T-cell (primary cell): Measurements from ENCODE around the gene SPEM1. TPM values are rescaled to one million over a fixed set of nuclear protein-coding genes. Genes with fewer than 3 reads are reported as not detected.

ENCODE experiments used
- ATAC-seq, 4 experiments: fragments of 200-7000 bp in 3 of 4; fragments of 150-1000 bp in 1 of 4; cut with Tn5 transposase; replicated peaks in 1 of 4; 1 replicate in 3 of 4; 2 replicates in 1 of 4; pipeline ENCODE4 v1.10.0; 2021; ENCODE audit warnings: moderate library complexity in 3 of 4, mild to moderate bottlenecking in 2 of 4, moderate number of reproducible peaks in 1 of 4
- CTCF ChIA-PET, 2 donors: fragments of 300-600 bp; sonication (Branson Sonifier 250); formaldehyde crosslinking; loops; one replicate each; lab custom pipeline; 2022; ENCODE audit warnings: antibody characterized with exemption in 2 of 2; lab: Charles Lee
- POLR2A ChIA-PET, 2 donors: fragments of 300-600 bp; sonication (Branson Sonifier 250); formaldehyde crosslinking; loops; one replicate each; lab custom pipeline; 2022; ENCODE audit warnings: antibody characterized with exemption in 2 of 2; lab: Charles Lee
- DNase-seq, 35 experiments: peaks; one replicate each; pipeline versions ENCODE4 v3.0.0 to v3.0.0-alpha.2; 2013 to 2023
- H3K27ac ChIP-seq: one replicate; pipeline ENCODE4 v1.5.1; 2013; ENCODE audit warnings: low read length
- H3K27me3 ChIP-seq, 2 experiments: replicated peaks in 1 of 2; 1 replicate in 1 of 2; 2 replicates in 1 of 2; pipeline versions ENCODE4 v1.6.1 to v1.7.0; 2013; ENCODE audit warnings: low read length in 1 of 2, mixed read lengths in 1 of 2; ENCODE audit not compliant: control insufficient read depth in 2 of 2, insufficient read depth in 2 of 2; ENCODE audit errors: extremely low read depth in 1 of 2
- H3K36me3 ChIP-seq, 2 donors: 1 replicate in 1 of 2; 2 replicates in 1 of 2; pipeline versions ENCODE4 v1.6.1 to v1.7.0; 2013; ENCODE audit warnings: low read length in 1 of 2; ENCODE audit not compliant: control insufficient read depth in 2 of 2, insufficient read depth in 1 of 2; ENCODE audit errors: extremely low read depth in 1 of 2
- H3K4me1 ChIP-seq, 2 experiments: 1 replicate in 1 of 2; 2 replicates in 1 of 2; pipeline versions ENCODE4 v1.6.1 to v1.7.0; 2013; ENCODE audit warnings: low read length in 2 of 2, mixed read lengths in 1 of 2; ENCODE audit not compliant: insufficient read depth in 2 of 2, control insufficient read depth in 1 of 2; ENCODE audit errors: extremely low read depth in 1 of 2
- H3K4me3 ChIP-seq, 2 donors: 1 replicate in 1 of 2; 2 replicates in 1 of 2; pipeline versions ENCODE4 v1.5.1 to v1.7.0; 2013; ENCODE audit warnings: mild to moderate bottlenecking in 2 of 2, low read length in 1 of 2, moderate library complexity in 1 of 2; ENCODE audit not compliant: control insufficient read depth in 1 of 2; ENCODE audit errors: extremely low read depth in 1 of 2
- H3K9me3 ChIP-seq: 2 replicates; pipeline ENCODE4 v1.7.0; 2013
- H3K27ac Mint-ChIP-seq, 2 donors: one replicate each; pipeline ENCODE4 v1.8.0; 2020 to 2021; ENCODE audit warnings: mild to moderate bottlenecking in 2 of 2, mixed read lengths in 2 of 2
- H3K27me3 Mint-ChIP-seq, 2 donors: one replicate each; pipeline ENCODE4 v1.8.0; 2021 to 2022; ENCODE audit warnings: mixed read lengths in 2 of 2
- H3K36me3 Mint-ChIP-seq: one replicate; pipeline ENCODE4 v1.8.0; 2021; ENCODE audit warnings: mixed read lengths
- H3K4me1 Mint-ChIP-seq, 3 donors: one replicate each; pipeline ENCODE4 v1.8.0; 2020 to 2022; ENCODE audit warnings: mixed read lengths in 3 of 3, mild to moderate bottlenecking in 1 of 3
- H3K4me3 Mint-ChIP-seq, 3 donors: one replicate each; pipeline ENCODE4 v1.8.0; 2020 to 2022; ENCODE audit warnings: mild to moderate bottlenecking in 3 of 3, mixed read lengths in 3 of 3, moderate library complexity in 3 of 3
- H3K9me3 Mint-ChIP-seq, 3 donors: one replicate each; pipeline ENCODE4 v1.8.0; 2020 to 2022; ENCODE audit warnings: mixed read lengths in 3 of 3
- whole genome bisulfite sequencing: methylation state at CpG from one replicate; pipeline ENCODE4 v1.1.5; 2013; ENCODE audit warnings: missing lambda C conversion rate; ENCODE audit not compliant: insufficient coverage; 5-methylcytosine and 5-hydroxymethylcytosine counted together
- total RNA-seq, 35 experiments: library from RNA in 6 of 35; stranded (reverse) in 6 of 35; fragments of 120-200 nt in 1 of 35; gene quantifications; one replicate each; pipeline versions ENCODE4 v1.2.1 to v1.2.4 and lab custom pipeline; 2013 to 2026

The SPEM1 gene
- total RNA-seq, 5 donors from 2014 or later (not counting 1 experiment from before 2014, with no cell fraction given): not detected

DNA sequence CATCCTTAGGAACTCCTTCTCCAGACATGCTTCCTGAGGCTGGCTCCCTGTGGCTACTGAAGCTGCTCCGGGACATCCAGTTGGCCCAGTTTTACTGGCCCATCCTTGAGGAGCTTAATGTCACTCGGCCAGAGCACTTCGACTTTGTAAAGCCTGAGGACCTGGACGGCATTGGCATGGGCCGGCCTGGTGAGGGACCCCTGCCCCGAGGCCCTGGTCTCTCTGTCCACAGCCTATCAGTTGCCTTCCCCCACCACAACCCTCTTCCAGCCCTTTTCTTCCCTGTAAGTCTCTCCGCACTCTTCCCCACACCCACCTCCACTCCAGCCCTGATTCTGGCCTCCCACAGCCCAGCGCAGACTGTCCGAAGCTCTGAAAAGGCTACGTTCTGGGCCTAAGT is 37.2 kb upstream of the SPEM1 start:
- Mint-ChIP-seq H3K9me3 (peaks cover 0 to 5% (median 4%) of the 10 kb centered on the region in 3 donors), H3K27ac (no peak overlapping the region), H3K36me3 (peaks cover 3% of the 10 kb centered on the region), H3K27me3 (peaks cover 30 to 33% of the 10 kb centered on the region in 2 donors), H3K4me3 (peak overlapping the region; percentile 45 to 69 (median 51)), H3K4me1 (peaks cover 13 to 21% (median 17%) of the 10 kb centered on the region in 3 donors)
- Histone ChIP-seq H3K27me3 (peaks cover 3 to 45% of the 10 kb centered on the region in 2 experiments), H3K27ac (no peak overlapping the region), H3K36me3 (peaks cover 3 to 7% of the 10 kb centered on the region in 2 donors), H3K4me1 (peaks cover 0 to 24% of the 10 kb centered on the region in 2 experiments), H3K9me3 (no peaks in the 10 kb centered on the region), H3K4me3 (no peak overlapping the region)
- DNase-seq: no peak
- POLR2A ChIA-PET: interaction anchor here in 1 of 2 donors (0.5 kb wide), 1 partner anchor 30 kb away, joined by 4 read pairs; no protein-coding TSS in a partner anchor
- WGBS: 94% methylated on average over 7 of the region's 10 CpGs
- ATAC-seq: no peak
- CTCF ChIA-PET: interaction anchor here in 1 of 2 donors (1.8 kb wide), 1 partner anchor 54 kb away, joined by 5 read pairs; no protein-coding TSS in a partner anchor

DNA sequence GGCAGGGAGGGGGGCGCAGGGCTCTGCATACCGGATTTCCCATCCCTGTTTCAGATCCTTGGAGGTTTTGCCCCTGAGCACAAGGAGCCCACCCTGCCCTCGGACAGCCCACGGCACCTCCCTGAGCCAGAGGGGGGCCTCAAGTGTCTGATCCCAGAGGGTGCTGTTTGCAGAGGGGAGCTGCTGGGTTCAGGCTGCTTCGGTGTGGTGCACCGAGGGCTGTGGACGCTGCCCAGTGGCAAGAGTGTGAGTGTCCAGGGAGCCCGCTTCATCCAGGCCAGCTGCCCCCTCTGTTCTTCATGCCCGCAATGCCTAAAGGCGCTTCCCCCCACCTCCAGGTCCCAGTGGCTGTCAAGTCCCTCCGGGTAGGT is 36.8 kb upstream of the SPEM1 start:
- peaks cover 13 to 21% (median 17%) of the 10 kb centered on the region in 3 donors for H3K4me1 Mint-ChIP-seq
- CTCF ChIA-PET: interaction anchor here in 1 of 2 donors (1.8 kb wide), 1 partner anchor 54 kb away, joined by 5 read pairs; no protein-coding TSS in a partner anchor
- 82% methylated on average over 9 of the region's 11 CpGs for WGBS

DNA sequence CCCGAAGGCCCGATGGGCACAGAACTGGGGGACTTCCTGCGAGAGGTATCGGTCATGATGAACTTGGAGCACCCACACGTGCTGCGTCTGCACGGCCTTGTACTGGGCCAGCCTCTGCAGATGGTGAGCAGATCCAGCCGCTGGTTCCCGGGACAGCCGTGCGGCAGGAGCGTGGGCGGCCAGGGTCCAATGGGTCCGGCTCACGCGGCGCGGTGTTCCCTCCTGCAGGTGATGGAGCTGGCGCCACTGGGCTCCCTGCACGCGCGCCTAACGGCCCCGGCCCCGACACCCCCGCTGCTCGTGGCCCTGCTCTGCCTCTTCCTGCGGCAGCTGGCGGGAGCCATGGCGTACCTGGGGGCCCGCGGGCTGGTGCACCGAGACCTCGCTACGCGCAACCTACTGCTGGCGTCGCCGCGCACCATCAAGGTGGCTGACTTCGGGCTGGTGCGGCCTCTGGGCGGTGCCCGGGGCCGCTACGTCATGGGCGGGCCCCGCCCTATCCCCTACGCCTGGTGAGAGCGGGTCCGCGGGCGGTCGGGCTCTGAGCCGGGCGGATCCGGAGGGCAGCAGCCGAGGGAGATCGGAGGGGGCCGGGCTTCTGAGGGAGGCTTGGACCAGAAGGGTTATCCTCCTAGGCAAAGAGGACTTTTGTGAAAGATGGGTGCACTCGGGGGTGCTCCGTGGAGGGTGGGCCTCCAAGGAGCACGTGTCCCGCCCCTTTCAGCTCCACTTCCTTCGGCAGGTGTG is 36.2 kb upstream of the SPEM1 start:
- Histone ChIP-seq H3K36me3 (peaks cover 5 to 13% of the 10 kb centered on the region in 2 donors), H3K27ac (peak overlapping the region; percentile 69), H3K4me1 (peaks cover 0 to 24% of the 10 kb centered on the region in 2 experiments), H3K4me3 (peak overlapping the region; percentile 26 to 61), H3K27me3 (peaks cover 3 to 39% of the 10 kb centered on the region in 2 experiments), H3K9me3 (no peaks in the 10 kb centered on the region)
- peaks cover 13 to 21% (median 17%) of the 10 kb centered on the region in 3 donors for H3K4me1 Mint-ChIP-seq
- ChIA-PET POLR2A (interaction anchor here (0.5 kb wide), 2 partner anchors 15 to 145 kb away, joined by 3 to 4 read pairs; no protein-coding TSS in a partner anchor), CTCF (interaction anchor here in 1 of 2 donors (0.6 to 1.8 kb wide), 6 partner anchors 14 to 304 kb away, joined by 3 to 5 read pairs (median 3); partner anchors contain the start of gene ACAP1)
- H3K27ac Mint-ChIP-seq: peak overlapping the region; percentile 91 to 92
- H3K36me3 Mint-ChIP-seq: peaks cover 3% of the 10 kb centered on the region
- H3K9me3 Mint-ChIP-seq: peaks cover 0 to 5% (median 4%) of the 10 kb centered on the region in 3 donors
- peak overlapping the region; percentile 69 to 80 (median 79) for H3K4me3 Mint-ChIP-seq
- ATAC-seq (peak; percentile 94 to 96 (median 95)), DNase-seq (peak; percentile 61 to 90 (median 77))
- WGBS: 7% methylated on average over 65 of the region's 65 CpGs
- H3K27me3 Mint-ChIP-seq: peaks cover 29 to 32% of the 10 kb centered on the region in 2 donors

More for the DNA sequence above, 36.8 kb upstream of the SPEM1 start:
- POLR2A ChIA-PET: interaction anchor here in 1 of 2 donors (0.5 kb wide), 1 partner anchor 29 kb away, joined by 4 read pairs; no protein-coding TSS in a partner anchor
- Mint-ChIP-seq H3K36me3 (peaks cover 3% of the 10 kb centered on the region), H3K27me3 (peaks cover 30 to 33% of the 10 kb centered on the region in 2 donors), H3K27ac (no peak overlapping the region), H3K4me3 (peak overlapping the region; percentile 69 to 80 (median 79)), H3K9me3 (peaks cover 0 to 5% (median 4%) of the 10 kb centered on the region in 3 donors)
- peak overlapping the region in 1 of 2 donors; percentile 61 for H3K4me3 ChIP-seq
- no peak for ATAC-seq
- DNase-seq: no peak
- H3K27me3 ChIP-seq: peaks cover 3 to 42% of the 10 kb centered on the region in 2 experiments
- H3K4me1 ChIP-seq: peaks cover 0 to 24% of the 10 kb centered on the region in 2 experiments
- peaks cover 3 to 8% of the 10 kb centered on the region in 2 donors for H3K36me3 ChIP-seq
- peak overlapping the region; percentile 69 for H3K27ac ChIP-seq
- H3K9me3 ChIP-seq: no peaks in the 10 kb centered on the region

DNA sequence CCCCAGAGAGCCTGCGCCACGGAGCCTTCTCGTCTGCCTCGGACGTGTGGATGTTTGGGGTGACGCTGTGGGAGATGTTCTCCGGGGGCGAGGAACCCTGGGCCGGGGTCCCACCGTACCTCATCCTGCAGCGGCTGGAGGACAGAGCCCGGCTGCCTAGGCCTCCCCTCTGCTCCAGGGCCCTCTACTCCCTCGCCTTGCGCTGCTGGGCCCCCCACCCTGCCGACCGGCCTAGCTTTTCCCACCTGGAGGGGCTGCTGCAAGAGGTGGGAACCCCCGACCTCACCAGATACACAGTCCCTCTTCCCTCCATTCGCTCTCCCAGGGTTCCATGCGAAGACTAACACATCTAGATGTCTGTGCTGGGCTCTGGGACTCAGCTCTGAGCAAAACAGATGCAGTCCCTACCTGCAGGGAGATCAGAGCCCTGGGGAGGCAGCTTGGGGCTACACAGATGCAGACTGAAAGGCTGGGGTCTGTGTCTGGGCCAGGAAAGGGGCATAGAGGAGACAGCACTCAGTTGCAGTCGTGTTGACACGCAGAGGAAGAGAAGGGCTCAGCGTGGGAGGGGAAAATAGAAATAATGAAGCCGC is 35.5 kb upstream of the SPEM1 start:
- ATAC-seq: peak in 1 of 4 experiments; percentile 1
- 52% methylated on average over 17 of the region's 23 CpGs for WGBS
- POLR2A ChIA-PET: interaction anchor here (0.5 kb wide), 2 partner anchors 14 to 146 kb away, joined by 3 to 4 read pairs; no protein-coding TSS in a partner anchor
- peaks cover 2 to 38% of the 10 kb centered on the region in 2 experiments for H3K27me3 ChIP-seq
- peaks cover 0 to 30% of the 10 kb centered on the region in 2 experiments for H3K4me1 ChIP-seq
- peaks cover 7 to 20% of the 10 kb centered on the region in 2 donors for H3K36me3 ChIP-seq
- Mint-ChIP-seq H3K36me3 (peaks cover 5% of the 10 kb centered on the region), H3K9me3 (no peaks in the 10 kb centered on the region), H3K4me3 (peak overlapping the region; percentile 69 to 80 (median 79)), H3K4me1 (peaks cover 15 to 22% (median 17%) of the 10 kb centered on the region in 3 donors), H3K27me3 (peaks cover 23 to 25% of the 10 kb centered on the region in 2 donors), H3K27ac (peak overlapping the region; percentile 91 to 92)
- CTCF ChIA-PET: interaction anchor here (0.6 to 1.8 kb wide), 9 partner anchors 13 to 543 kb away, joined by 3 to 7 read pairs (median 3); partner anchors contain the start of gene ACAP1 (in 1 of the 2)
- H3K27ac ChIP-seq: peak overlapping the region; percentile 69
- peak in 1 of 35 experiments; percentile 23 for DNase-seq
- peak overlapping the region; percentile 26 to 61 for H3K4me3 ChIP-seq
- no peaks in the 10 kb centered on the region for H3K9me3 ChIP-seq

DNA sequence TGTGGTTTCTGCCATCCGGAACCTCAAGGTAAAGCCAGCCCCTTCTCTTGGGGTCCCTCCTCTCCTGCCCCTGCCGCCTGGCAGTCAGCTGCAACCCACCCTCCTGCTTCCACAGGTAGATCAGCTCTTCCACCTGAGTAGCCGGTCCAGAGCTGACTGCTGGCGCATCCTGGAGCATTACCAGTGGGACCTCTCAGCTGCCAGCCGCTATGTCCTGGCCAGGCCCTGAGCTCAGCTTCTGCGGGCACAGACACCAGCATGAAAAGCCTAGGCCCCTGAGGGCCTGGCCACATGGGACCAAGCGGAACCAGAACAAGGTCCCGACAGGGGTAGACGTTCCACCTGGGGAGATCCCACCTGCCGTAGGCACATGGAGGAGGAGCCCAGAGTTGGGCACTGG is 31.3 kb upstream of the SPEM1 start:
- ChIA-PET POLR2A (no interaction called here), CTCF (no interaction called here)
- no peaks in the 10 kb centered on the region for H3K9me3 Mint-ChIP-seq
- H3K4me1 ChIP-seq: peaks cover 10 to 58% of the 10 kb centered on the region in 2 experiments
- H3K27me3 Mint-ChIP-seq: no peaks in the 10 kb centered on the region
- H3K27me3 ChIP-seq: no peaks in the 10 kb centered on the region
- H3K36me3 ChIP-seq: peaks cover 20 to 51% of the 10 kb centered on the region in 2 donors
- no peak overlapping the region for H3K4me3 Mint-ChIP-seq
- peaks cover 19% of the 10 kb centered on the region for H3K36me3 Mint-ChIP-seq
- no peak overlapping the region for H3K27ac ChIP-seq
- ATAC-seq: no peak
- peaks cover 30 to 39% (median 38%) of the 10 kb centered on the region in 3 donors for H3K4me1 Mint-ChIP-seq
- no peaks in the 10 kb centered on the region for H3K9me3 ChIP-seq
- H3K4me3 ChIP-seq: no peak overlapping the region
- no peak overlapping the region for H3K27ac Mint-ChIP-seq
- no peak for DNase-seq
- WGBS: 99% methylated on average over 10 of the region's 10 CpGs
